NCI-H446 (cell line): ENCODE measurements around the gene ACTL8.

Experiments
- DNase-seq, 2 experiments: peaks; one replicate each; lab custom pipeline; 2025; lab: John Stamatoyannopoulos, UW

The ACTL8 gene

GRCh38 chr1:17845583-17845982 is 90.5 kb downstream of the ACTL8 start:
- peak in 1 of 2 experiments; percentile 29 for DNase-seq

GRCh38 chr1:17846341-17846740 is 91.2 kb downstream of the ACTL8 start:
- no peak for DNase-seq

- DNase-seq = peak; percentile 59 to 85
Measured at GRCh38 chr1:17847111-17847510, 92.0 kb downstream of the ACTL8 start.

- no peak for DNase-seq
Measured at GRCh38 chr1:17849216-17849615, 94.1 kb downstream of the ACTL8 start.

GRCh38 chr1:17851056-17851455 is 95.9 kb downstream of the ACTL8 start:
- DNase-seq = no peak

GRCh38 chr1:17852383-17852782 is 97.2 kb downstream of the ACTL8 start:
- DNase-seq = peak in 1 of 2 experiments; percentile 65

GRCh38 chr1:17853241-17853935 is 98.3 kb downstream of the ACTL8 start:
- DNase-seq = no peak

- no peak for DNase-seq
Measured at GRCh38 chr1:17856496-17857108, 101.5 kb downstream of the ACTL8 start.

- no peak for DNase-seq
Measured at GRCh38 chr1:17857109-17857499, 102.0 kb downstream of the ACTL8 start.

- no peak for DNase-seq
Measured at GRCh38 chr1:17857996-17858395, 102.9 kb downstream of the ACTL8 start.

GRCh38 chr1:17860812-17861211 is 105.7 kb downstream of the ACTL8 start:
- no peak for DNase-seq

- peak in 1 of 2 experiments; percentile 26 for DNase-seq
Measured at GRCh38 chr1:17861685-17862084, 106.6 kb downstream of the ACTL8 start.

GRCh38 chr1:17862121-17862520 is 107.0 kb downstream of the ACTL8 start:
- no peak for DNase-seq

GRCh38 chr1:17865912-17866739 is 111.0 kb downstream of the ACTL8 start:
- no peak for DNase-seq

GRCh38 chr1:17866740-17867029 is 111.6 kb downstream of the ACTL8 start:
- DNase-seq = no peak

GRCh38 chr1:17867470-17867869 is 112.3 kb downstream of the ACTL8 start:
- no peak for DNase-seq

GRCh38 chr1:17869815-17870214 is 114.7 kb downstream of the ACTL8 start:
- DNase-seq = no peak

- no peak for DNase-seq
Measured at GRCh38 chr1:17870679-17871078, 115.5 kb downstream of the ACTL8 start.

- peak in 1 of 2 experiments; percentile 69 for DNase-seq
Measured at GRCh38 chr1:17873007-17873675, 118.0 kb downstream of the ACTL8 start.

GRCh38 chr1:17874231-17874630 is 119.1 kb downstream of the ACTL8 start:
- peak in 1 of 2 experiments; percentile 79 for DNase-seq

GRCh38 chr1:17874710-17875109 is 119.6 kb downstream of the ACTL8 start:
- no peak for DNase-seq

- no peak for DNase-seq
Measured at GRCh38 chr1:17875171-17875881, 120.2 kb downstream of the ACTL8 start.
